NB4 (cell line): ENCODE measurements around the gene TGM3.

ENCODE experiments used
- DNase-seq: peaks from one replicate; pipeline ENCODE4 v3.0.0; 2010; ENCODE audit warnings: low read depth
- H3K4me3 ChIP-seq: one replicate; pipeline ENCODE4 v1.5.1; 2011; ENCODE audit warnings: mild to moderate bottlenecking, low read depth, low read length, moderate library complexity
- MYC ChIP-seq: IDR thresholded peaks from 2 replicates; pipeline ENCODE4 v1.6.1; 2011; ENCODE audit warnings: low read depth, low read length
- POLR2A ChIP-seq: IDR thresholded peaks from 2 replicates; pipeline ENCODE4 v1.6.1; 2011; ENCODE audit warnings: mild to moderate bottlenecking; ENCODE audit not compliant: insufficient read length; ENCODE audit errors: extremely low read depth
- TF ChIP-seq, protein P1 (sequence below): IDR thresholded peaks from 2 replicates; pipeline ENCODE4 v1.6.1; 2011; ENCODE audit warnings: low read depth, low read length
- TF ChIP-seq, protein P2 (sequence below): IDR thresholded peaks from one replicate; pipeline ENCODE4 v1.5.1; 2012; ENCODE audit warnings: low read depth, low read length

Gene TGM3

DNA sequence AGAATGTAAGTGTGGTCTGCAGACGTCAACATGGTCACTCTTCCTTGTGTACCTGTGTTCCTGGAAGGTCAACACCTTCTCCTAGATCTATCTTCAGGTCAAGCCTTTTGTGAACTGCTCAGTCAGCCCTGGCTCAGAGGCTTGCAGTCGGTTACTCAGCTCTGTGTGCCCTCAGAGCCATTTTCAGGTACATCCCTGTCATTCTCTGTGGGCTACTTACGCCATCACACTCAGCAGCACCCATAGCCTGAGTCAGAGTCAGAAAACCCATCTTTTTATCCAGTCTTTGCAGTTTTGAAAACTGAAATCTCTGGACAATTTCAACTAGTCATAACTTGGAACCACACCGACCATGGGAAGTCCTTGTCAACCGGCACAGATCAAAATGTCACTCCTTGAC is 35.3 kb downstream of the TGM3 start:
- DNase-seq, result peak; percentile 67
- H3K4me3 ChIP-seq, result no peak overlapping the region
- TF ChIP-seq, protein P1, sequence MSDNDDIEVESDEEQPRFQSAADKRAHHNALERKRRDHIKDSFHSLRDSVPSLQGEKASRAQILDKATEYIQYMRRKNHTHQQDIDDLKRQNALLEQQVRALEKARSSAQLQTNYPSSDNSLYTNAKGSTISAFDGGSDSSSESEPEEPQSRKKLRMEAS, result no peak
- TF ChIP-seq POLR2A (no peak), MYC (no peak)
- TF ChIP-seq, protein P2, sequence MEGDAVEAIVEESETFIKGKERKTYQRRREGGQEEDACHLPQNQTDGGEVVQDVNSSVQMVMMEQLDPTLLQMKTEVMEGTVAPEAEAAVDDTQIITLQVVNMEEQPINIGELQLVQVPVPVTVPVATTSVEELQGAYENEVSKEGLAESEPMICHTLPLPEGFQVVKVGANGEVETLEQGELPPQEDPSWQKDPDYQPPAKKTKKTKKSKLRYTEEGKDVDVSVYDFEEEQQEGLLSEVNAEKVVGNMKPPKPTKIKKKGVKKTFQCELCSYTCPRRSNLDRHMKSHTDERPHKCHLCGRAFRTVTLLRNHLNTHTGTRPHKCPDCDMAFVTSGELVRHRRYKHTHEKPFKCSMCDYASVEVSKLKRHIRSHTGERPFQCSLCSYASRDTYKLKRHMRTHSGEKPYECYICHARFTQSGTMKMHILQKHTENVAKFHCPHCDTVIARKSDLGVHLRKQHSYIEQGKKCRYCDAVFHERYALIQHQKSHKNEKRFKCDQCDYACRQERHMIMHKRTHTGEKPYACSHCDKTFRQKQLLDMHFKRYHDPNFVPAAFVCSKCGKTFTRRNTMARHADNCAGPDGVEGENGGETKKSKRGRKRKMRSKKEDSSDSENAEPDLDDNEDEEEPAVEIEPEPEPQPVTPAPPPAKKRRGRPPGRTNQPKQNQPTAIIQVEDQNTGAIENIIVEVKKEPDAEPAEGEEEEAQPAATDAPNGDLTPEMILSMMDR, result no peak

DNA sequence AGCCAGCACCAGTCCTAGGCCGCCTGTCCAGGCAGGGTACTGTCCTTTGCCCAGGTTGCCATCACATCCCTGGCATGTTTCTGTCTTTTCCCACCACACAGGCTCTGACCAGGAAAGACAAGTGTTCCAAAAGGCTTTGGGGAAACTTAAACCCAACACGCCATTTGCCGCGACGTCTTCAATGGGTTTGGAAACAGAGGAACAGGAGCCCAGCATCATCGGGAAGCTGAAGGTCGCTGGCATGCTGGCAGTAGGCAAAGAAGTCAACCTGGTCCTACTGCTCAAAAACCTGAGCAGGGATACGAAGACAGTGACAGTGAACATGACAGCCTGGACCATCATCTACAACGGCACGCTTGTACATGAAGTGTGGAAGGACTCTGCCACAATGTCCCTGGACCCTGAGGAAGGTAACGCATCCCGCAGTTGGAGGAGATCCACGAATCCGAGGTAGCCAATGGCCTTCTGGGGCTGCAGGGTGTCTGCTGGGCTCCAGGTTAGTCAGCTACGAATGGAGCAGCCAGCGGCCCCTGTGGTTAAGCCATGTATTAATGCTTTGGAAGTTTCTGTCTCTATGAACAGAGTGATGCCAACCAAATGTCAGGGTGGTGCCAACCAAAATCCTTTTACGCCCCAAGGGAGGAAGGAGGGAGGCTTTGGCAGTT is 36.2 kb downstream of the TGM3 start:
- H3K4me3 ChIP-seq, result no peak overlapping the region
- no peak for DNase-seq
- TF ChIP-seq, protein P2, result no peak
- TF ChIP-seq, protein P1, result no peak
- TF ChIP-seq POLR2A (no peak), MYC (no peak)

DNA sequence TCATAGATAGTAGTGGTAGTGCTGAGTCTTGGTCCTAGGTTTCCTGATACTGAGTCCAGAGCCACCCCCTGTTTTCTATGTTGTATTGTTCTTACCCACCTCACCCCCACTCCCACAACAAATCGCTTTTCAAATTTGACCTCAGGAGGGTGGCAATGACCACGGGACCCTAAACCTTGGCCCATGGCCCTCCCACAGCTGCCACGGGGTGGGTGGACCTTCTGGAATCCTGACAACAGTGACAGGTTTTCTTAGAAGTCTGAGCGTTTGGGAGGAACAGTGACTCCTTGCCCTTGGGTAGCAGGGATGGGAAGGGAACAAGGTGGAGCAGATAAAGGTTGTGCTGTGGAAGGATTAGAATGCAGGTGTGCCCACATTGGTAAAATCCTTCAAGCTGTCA is 36.9 kb downstream of the TGM3 start:
- no peak overlapping the region for H3K4me3 ChIP-seq
- TF ChIP-seq POLR2A, result no peak
- TF ChIP-seq, protein P1, result no peak
- TF ChIP-seq, protein P2, result no peak
- TF ChIP-seq MYC, result no peak
- DNase-seq, result no peak

DNA sequence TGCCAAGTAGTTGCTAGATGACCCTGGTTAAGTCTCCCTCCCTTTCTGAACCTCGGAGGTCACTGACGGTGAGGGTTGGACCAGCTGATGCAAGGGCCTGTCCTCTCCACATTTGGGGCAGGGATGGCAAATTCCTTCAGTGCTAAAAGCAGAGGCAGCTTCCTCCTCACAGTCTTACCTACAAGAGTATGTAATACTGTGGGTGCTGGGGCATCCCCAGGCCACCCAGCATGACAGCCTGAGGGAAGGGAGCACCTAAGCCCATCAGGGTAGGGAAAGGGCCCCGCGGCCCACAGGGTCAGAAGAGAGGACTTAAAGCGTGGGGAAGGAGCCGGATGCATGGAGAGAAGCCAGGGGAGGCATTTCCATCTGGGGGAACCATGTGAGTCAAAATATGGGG is 38.0 kb downstream of the TGM3 start:
- no peak for DNase-seq
- no peak overlapping the region for H3K4me3 ChIP-seq
- no peak for TF ChIP-seq POLR2A
- TF ChIP-seq, protein P2, result no peak
- TF ChIP-seq, protein P1, result no peak
- TF ChIP-seq MYC, result no peak

DNA sequence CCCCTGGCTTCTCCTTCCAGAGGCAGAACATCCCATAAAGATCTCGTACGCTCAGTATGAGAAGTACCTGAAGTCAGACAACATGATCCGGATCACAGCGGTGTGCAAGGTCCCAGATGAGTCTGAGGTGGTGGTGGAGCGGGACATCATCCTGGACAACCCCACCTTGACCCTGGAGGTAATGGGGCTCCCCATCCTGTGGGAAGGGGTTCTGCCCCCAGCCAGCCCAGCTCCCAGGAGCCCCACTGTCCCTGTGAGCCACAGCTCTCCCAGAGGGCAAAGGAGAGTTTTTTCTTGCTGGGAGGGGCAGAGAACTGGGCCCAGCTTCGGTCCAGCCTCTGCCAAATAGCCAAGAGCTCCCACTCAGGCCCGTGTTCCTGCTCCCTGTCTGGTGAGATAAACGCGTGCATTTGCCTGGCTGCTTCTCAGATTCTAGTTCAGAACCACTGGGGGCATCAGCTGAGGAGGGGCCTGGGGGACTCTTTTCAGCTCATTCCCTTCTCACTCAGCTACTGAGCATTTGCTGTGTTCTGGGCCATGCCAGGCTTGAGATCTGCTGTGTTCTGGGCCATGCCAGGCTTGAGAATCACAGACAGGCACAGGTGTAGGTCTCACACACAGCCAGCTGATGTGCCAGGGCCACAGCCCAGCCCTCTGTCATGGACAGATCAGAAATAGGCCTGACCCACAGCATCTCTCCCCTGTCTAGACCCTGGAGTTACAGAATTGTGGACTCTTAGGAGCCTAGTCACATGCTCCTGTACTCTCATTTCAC is 39.5 kb downstream of the TGM3 start:
- no peak overlapping the region for H3K4me3 ChIP-seq
- DNase-seq, result no peak
- TF ChIP-seq, protein P1, result no peak
- TF ChIP-seq, protein P2, result no peak
- no peak for TF ChIP-seq MYC
- no peak for TF ChIP-seq POLR2A
